ENCODE measurements around the gene ZBTB5.
"Not testable (repeated sequence)": the region's sequence is repeated elsewhere in the genome, so short reads cannot be mapped to it uniquely, and the experiment has no call there.

ZBTB5 gene

GRCh38 chr9:37399336-37399735 lies 65.9 kb downstream of the ZBTB5 start:
- FAIRE-seq: no peak

DNA sequence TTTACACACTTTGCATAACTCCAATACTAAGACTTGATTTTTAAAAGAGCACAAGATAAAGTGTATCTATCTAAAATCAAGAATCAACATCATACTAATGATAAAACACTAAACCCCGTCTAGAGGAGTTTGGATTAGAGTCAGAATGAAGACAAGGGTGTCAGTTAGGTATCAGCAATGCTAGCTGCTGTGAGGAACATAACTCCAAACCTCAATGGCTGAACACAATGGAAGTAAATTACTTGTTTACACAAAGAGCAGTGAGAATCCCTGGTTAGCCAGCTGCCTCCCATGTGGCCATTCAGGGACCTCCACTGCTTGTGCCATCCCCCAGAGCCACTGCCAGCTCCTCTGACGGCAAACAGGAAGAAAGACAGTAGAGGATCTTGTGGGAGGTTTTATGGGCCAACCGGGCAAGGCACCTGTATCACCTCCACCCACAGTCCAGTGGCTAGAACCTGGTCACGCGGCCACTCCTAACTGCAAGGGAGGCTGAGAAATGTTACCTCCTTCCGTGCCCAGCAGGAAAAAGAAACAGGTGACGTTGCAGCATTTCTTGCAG lies 66.7 kb downstream of the ZBTB5 start:
- no peak for FAIRE-seq

GRCh38 chr9:37397948-37398347 lies 67.3 kb downstream of the ZBTB5 start:
- not testable (repeated sequence) for FAIRE-seq

GRCh38 chr9:37395663-37396062 lies 69.6 kb downstream of the ZBTB5 start:
- no peak for FAIRE-seq

DNA sequence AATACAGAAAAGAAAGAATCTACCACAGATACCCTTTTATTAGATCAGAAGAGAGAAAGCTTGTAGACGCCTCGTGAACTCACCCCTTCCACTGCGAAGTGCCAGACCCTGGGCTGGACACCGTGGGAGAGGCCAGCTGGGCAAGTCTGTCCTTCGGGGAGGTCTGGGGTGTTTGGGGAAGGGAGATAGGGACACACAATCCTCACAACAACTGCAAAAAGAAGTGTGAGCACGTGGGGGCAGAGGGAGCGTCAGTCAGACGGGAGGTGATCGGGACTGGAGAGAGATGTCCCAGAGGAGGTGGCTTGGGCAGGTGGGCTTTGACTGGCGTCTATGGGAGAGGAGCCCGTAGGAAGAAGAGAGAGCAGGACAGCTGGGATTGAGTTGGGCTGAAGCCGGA lies 70.0 kb downstream of the ZBTB5 start:
- FAIRE-seq: no peak

- no peak for FAIRE-seq
These were observed 73.0 kb downstream of the ZBTB5 start for GRCh38 chr9:37392272-37392671.

- no peak for FAIRE-seq
These were observed 74.5 kb downstream of the ZBTB5 start for GRCh38 chr9:37390759-37391158.

All from islet of Langerhans (tissue), 1 donor.